Heart left ventricle (tissue), 16 donors: ENCODE results near the gene ATP6V1B1. TPM values are rescaled to one million over a fixed set of nuclear protein-coding genes. Genes with fewer than 3 reads are reported as not detected.
A peak's percentile ranks its signal among the peaks of the same experiment; 100 is the strongest.

Source experiments
- ATAC-seq, 4 donors: fragments of 200-7000 bp; cut with Tn5 transposase; one replicate each; pipeline ENCODE4 v1.9.1; 2020 to 2022; ENCODE audit warnings: moderate library complexity in 4 of 4, mild to moderate bottlenecking in 3 of 4, moderate number of reproducible peaks in 1 of 4
- DNase-seq, 5 donors: peaks; one replicate each; pipeline ENCODE4 v3.0.0-alpha.2; 2020
- H3K27ac ChIP-seq, 12 donors: fragments of 200-600 bp; sonication (generic) in 4 of 12; one replicate each; pipeline versions ENCODE4 v1.5.0 to v1.8.0; 2016 to 2022; ENCODE audit warnings: mild to moderate bottlenecking in 2 of 12
- H3K27me3 ChIP-seq, 9 donors: fragments of 200-600 bp; sonication (generic) in 2 of 9; one replicate each; pipeline versions ENCODE4 v1.5.1 to v1.8.0; 2016 to 2022; ENCODE audit warnings: mild to moderate bottlenecking in 3 of 9
- H3K36me3 ChIP-seq, 9 donors: fragments of 200-600 bp; sonication (generic) in 2 of 9; one replicate each; pipeline versions ENCODE4 v1.5.0 to v1.8.0; 2018 to 2022; ENCODE audit warnings: mild to moderate bottlenecking in 2 of 9
- H3K4me1 ChIP-seq, 12 donors: fragments of 200-600 bp; sonication (generic) in 4 of 12; one replicate each; pipeline versions ENCODE4 v1.5.0 to v1.8.0; 2016 to 2022; ENCODE audit warnings: mild to moderate bottlenecking in 3 of 12
- H3K4me3 ChIP-seq, 12 donors: fragments of 200-600 bp; sonication (generic) in 4 of 12; one replicate each; pipeline versions ENCODE4 v1.5.0 to v1.8.0; 2017 to 2022; ENCODE audit warnings: mild to moderate bottlenecking in 9 of 12, moderate library complexity in 4 of 12
- H3K9me3 ChIP-seq, 12 donors: fragments of 200-600 bp; sonication (generic) in 4 of 12; one replicate each; pipeline versions ENCODE4 v1.5.0 to v1.8.0; 2016 to 2022; ENCODE audit warnings: mild to moderate bottlenecking in 1 of 12
- POLR2A ChIP-seq, 2 donors: fragments of 450-650 bp; IDR thresholded peaks; one replicate each; pipeline ENCODE4 v1.6.1; 2017; ENCODE audit warnings: antibody characterized with exemption in 2 of 2, mild to moderate bottlenecking in 2 of 2, moderate library complexity in 2 of 2
- WGBS, 4 donors: extraction: QIAGEN DNeasy Blood & Tissue Kit in 2 of 4; methylation state at CpG; one replicate each; pipeline versions ENCODE4 v1.1.5 to v1.1.7; 2013 to 2018; 5-methylcytosine and 5-hydroxymethylcytosine counted together
- intact Hi-C, 10 donors: fragments of 100-400 bp; cut with DNase I; formaldehyde crosslinking; loops; one replicate each; pipeline versions ENCODE4 v1.11.1 to v1.14.2; 2022
- polyA plus RNA-seq, 2 donors: library from polyadenylated mRNA; stranded (reverse); fragments of 200-250 nt; gene quantifications; one replicate each; pipeline ENCODE4 v1.2.3, GENCODE V29; 2013
- total RNA-seq, 9 donors: library from RNA; depleted of rRNA in 2 of 9; stranded (reverse); fragments of >200 nt in 2 of 9; fragmentation: NEBNext Ultra II Directional in 3 of 9; extraction: Animal tissue kit (Norgen Biotek cat#: 25700) in 3 of 9; gene quantifications; one replicate each; pipeline versions ENCODE4 v1.1.0 to v1.2.4, GENCODE V29; 2016 to 2023
- TF ChIP-seq, protein P1 (sequence below), 12 donors: fragments of 200-600 bp; sonication (generic) in 4 of 12; IDR thresholded peaks; one replicate each; pipeline versions ENCODE4 v1.5.0 to v1.8.0; 2018 to 2022; ENCODE audit warnings: antibody characterized with exemption in 12 of 12, mild to moderate bottlenecking in 5 of 12
- donor health status: ischemic (EF 13 %, LVEDD 7.1; RV severe dilation, severe dysfunction).
- donor health status: healthy with polysubstance abuse.
- donor health status: DM: no; HTN: yes; CAD: no.
- donor health status: DM: no; HTN: no; CAD: no.
- donor health status: ischemic (EF 25% LVEDD 6.9; RV normal size, moderate dysfunction).
- donor health status: ischemic (EF 25% LVEDD 5.7; RV mildly dilated, moderate dysfunction).
- donor health status: healthy.
- donor health status: DM: yes; HTN: yes; CAD: no.
- donor health status: ischemic (EF 35%, LVEDD 5.7; RV mildly dilated, moderate dysfunction).
- donor health status: nonischemic (EF 11% LVEDD 7.7; RV severe dilation, severe dysfunction).
- donor health status: DM: yes; HTN: yes; CAD: no.
- donor health status: PGD.
- donor health status: ischemic (EF 29% LVEDD 5.4; RV normal size, mild dysfunction).
- donor health status: nonischemic (EF 23%, LVEDD 6.1; RV moderate dilation, normal function).

ATP6V1B1 gene
- total and polyA plus RNA-seq, 11 donors = 0.16 to 1.8 (median 0.48) TPM; not detected in 4

DNA sequence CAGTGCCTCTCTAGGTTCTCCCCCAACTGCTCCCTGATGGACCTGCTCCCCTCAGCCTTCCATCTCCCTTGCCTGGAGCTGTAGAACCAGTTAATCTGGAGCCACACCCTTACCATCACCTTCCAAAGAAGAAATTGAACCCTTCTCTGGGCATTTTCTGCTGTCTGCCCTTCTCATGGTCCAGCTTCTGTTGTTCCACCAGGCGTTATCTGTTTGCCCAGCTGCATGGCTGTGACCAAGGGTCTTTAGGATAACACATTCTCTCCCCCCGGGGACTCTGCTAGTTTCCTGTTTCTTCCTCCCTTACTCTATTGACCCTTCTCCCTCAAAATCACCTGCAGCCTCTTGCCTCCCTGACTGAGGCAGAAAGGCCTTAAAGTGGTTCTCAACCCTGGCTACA, 39.5 kb downstream of the ATP6V1B1 start:
- DNase-seq (no peak), ATAC-seq (no peak)
- H3K27ac ChIP-seq = no peak overlapping the region
- no peaks in the 10 kb centered on the region for H3K36me3 ChIP-seq
- 85 to 92% (median 88%) methylated on average over 2 of the region's 2 CpGs for WGBS, 4 donors
- H3K9me3 ChIP-seq = no peaks in the 10 kb centered on the region
- peaks cover 0 to 24% (median 15%) of the 10 kb centered on the region in 12 donors for H3K4me1 ChIP-seq
- H3K27me3 ChIP-seq = peaks cover 0 to 11% (median 0%) of the 10 kb centered on the region in 9 donors
- no peak overlapping the region for H3K4me3 ChIP-seq
- no peak for TF ChIP-seq POLR2A (IDR thresholded peaks at IDR 0.05)
- TF ChIP-seq, protein P1, sequence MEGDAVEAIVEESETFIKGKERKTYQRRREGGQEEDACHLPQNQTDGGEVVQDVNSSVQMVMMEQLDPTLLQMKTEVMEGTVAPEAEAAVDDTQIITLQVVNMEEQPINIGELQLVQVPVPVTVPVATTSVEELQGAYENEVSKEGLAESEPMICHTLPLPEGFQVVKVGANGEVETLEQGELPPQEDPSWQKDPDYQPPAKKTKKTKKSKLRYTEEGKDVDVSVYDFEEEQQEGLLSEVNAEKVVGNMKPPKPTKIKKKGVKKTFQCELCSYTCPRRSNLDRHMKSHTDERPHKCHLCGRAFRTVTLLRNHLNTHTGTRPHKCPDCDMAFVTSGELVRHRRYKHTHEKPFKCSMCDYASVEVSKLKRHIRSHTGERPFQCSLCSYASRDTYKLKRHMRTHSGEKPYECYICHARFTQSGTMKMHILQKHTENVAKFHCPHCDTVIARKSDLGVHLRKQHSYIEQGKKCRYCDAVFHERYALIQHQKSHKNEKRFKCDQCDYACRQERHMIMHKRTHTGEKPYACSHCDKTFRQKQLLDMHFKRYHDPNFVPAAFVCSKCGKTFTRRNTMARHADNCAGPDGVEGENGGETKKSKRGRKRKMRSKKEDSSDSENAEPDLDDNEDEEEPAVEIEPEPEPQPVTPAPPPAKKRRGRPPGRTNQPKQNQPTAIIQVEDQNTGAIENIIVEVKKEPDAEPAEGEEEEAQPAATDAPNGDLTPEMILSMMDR (IDR thresholded peaks at IDR 0.05) = no peak
- intact Hi-C loops = no loop called here

DNA sequence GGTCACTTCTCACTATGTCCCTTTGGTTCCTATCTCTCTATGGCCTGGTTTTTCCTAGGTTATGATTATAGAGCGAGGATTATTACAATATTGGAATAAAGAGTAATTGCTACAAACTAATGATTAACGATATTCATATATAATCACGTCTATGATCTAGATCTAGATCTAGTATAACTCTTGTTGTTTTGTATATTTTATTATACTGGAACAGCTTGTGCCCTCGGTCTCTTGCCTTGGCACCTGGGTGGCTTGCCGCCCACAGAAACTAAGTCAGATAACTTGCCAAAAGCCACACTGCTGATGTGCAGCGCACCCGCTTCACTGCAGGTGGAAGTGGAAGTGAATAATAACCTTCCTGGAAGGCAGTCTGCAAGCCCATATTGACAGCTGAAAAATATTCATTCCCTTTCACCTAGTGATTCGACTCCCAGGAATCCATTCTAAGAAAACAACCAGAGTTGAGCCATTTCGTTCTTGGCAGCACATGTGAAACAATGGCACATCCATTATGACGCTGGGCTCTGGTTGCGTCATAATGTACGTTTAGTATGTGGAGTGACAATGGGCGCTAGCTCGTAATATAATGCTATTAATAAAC, 42.0 kb downstream of the ATP6V1B1 start:
- WGBS, 4 donors = 37 to 43% (median 40%) methylated on average over 14 of the region's 14 CpGs
- DNase-seq = peak in 1 of 5 donors; percentile 25
- ATAC-seq = peak in 1 of 4 donors; percentile 6
- Histone ChIP-seq H3K27ac (peak overlapping the region in 10 of 12 donors; percentile 63 to 92 (median 80)), H3K9me3 (no peaks in the 10 kb centered on the region), H3K27me3 (no peaks in the 10 kb centered on the region), H3K4me3 (peak overlapping the region in 11 of 12 donors; percentile 52 to 73 (median 64)), H3K4me1 (peaks cover 0 to 24% (median 15%) of the 10 kb centered on the region in 12 donors), H3K36me3 (no peaks in the 10 kb centered on the region)
- TF ChIP-seq, protein P1 (IDR thresholded peaks at IDR 0.05) = peak in 2 of 12 donors; percentile 13 to 16
- no peak for TF ChIP-seq POLR2A (IDR thresholded peaks at IDR 0.05)
- intact Hi-C loops = loop anchor here in 3 of 10 donors (1.0 kb wide), 2 partner anchors 12 to 29 kb away; no protein-coding TSS in a partner anchor

DNA sequence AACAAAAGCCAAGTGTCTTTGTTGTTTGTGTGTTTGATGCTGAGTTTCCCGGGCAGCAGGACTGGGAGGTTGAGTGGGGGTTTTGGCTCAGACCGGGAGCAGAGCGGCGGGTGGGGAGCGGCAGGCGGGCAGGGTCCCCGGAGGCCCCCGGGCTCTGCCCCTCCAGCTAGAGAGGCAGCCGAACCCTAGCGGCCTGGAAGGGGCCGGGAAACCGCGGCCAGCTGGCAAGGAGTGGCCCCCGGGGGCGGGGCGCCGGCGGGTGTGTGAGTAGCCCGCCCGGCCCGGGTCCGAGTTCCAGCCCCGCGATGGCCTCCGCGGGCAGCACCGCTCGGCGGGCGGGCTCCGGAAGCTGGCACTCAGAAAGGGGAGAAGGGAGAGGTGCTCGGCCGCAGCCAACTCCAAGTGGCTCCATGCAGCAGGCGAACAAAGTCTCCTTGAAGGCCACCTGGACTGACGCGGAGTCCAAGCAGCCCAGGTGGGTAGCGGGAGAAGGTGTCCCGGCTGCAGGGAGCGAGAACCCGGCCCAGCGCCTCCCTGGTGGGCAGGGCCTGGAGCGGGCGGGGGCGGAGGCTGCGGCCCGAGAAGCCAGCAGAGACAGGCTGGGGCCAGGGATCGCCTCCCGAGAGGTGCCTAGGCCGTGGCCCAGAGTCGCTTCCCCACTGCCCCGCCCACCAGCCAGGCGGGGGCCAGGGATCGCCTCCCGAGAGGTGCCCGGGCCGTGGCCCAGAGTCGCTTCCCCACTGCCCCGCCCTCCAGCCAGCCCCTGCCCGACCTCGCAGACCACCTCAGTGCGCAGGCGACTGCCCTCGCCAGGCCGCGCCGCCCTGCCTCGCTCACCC, 42.9 kb downstream of the ATP6V1B1 start, which contains the start of gene ANKRD53:
Gene ANKRD53, plus strand, starts transcription at position 290 of the 839 bp plus-strand sequence. Its CDS starts 16 bp downstream, at position 306.
- H3K4me3 ChIP-seq = peak within 1 kb of the TSS; percentile 32 to 73 (median 64)
- peak in 3 of 4 donors; percentile 44 to 76 (median 74) for ATAC-seq
- peak; percentile 45 to 74 (median 55) for DNase-seq
- WGBS, 4 donors = 2 to 8% (median 7%) methylated on average over 46 to 67 of the region's 67 CpGs
- no peaks in the 10 kb centered on the region for H3K27me3 ChIP-seq
- H3K9me3 ChIP-seq = no peaks in the 10 kb centered on the region
- H3K4me1 ChIP-seq = peaks cover 0 to 24% (median 15%) of the 10 kb centered on the region in 12 donors
- H3K36me3 ChIP-seq = peaks cover 0 to 4% (median 0%) of the 10 kb centered on the region in 9 donors
- intact Hi-C loops = no loop called here
- TF ChIP-seq POLR2A (IDR thresholded peaks at IDR 0.05) = no peak
- TF ChIP-seq, protein P1 (IDR thresholded peaks at IDR 0.05) = no peak
- H3K27ac ChIP-seq = peak within 1 kb of the TSS in 11 of 12 donors; percentile 25 to 92 (median 74)

DNA sequence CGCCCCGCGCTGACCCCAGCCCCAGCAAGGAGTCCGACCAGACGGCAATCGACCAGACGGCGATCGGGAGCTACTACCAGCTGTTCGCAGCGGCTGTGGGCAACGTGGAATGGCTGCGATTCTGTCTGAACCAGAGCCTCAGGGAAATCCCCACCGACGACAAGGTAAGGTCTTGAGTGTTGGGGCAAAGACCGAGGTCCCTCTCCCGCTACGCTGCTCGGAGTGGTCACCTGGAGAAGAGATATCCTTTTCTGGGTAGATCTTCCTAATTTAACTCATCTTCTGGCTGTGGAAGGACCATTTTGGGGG, 43.4 kb downstream of the ATP6V1B1 start:
- 26 to 51% (median 30%) methylated on average over 14 to 19 of the region's 19 CpGs for WGBS, 4 donors

More for the DNA sequence above, 43.4 kb downstream of the ATP6V1B1 start:
- intact Hi-C loops = no loop called here
- peak overlapping the region in 8 of 12 donors; percentile 46 to 88 (median 70) for H3K27ac ChIP-seq
- H3K4me1 ChIP-seq = peaks cover 0 to 24% (median 15%) of the 10 kb centered on the region in 12 donors
- ATAC-seq (no peak), DNase-seq (no peak)
- peaks cover 0 to 4% (median 0%) of the 10 kb centered on the region in 9 donors for H3K36me3 ChIP-seq
- no peaks in the 10 kb centered on the region for H3K27me3 ChIP-seq
- peak overlapping the region; percentile 32 to 73 (median 64) for H3K4me3 ChIP-seq
- H3K9me3 ChIP-seq = no peaks in the 10 kb centered on the region
- TF ChIP-seq, protein P1 (IDR thresholded peaks at IDR 0.05) = no peak
- TF ChIP-seq POLR2A (IDR thresholded peaks at IDR 0.05) = no peak
